AG04449 (cell line): ENCODE results near the gene TESPA1.

Experiments
- CTCF ChIA-PET: fragments of 350-600 bp; formaldehyde crosslinking; extraction: SDS; loops from one replicate; lab custom pipeline; 2021; ENCODE audit warnings: antibody characterized with exemption; lab: Yijun Ruan, JAX
- POLR2A ChIA-PET: fragments of 400-600, 350-600 bp; formaldehyde crosslinking; extraction: SDS; loops from one replicate; lab custom pipeline; 2020; ENCODE audit warnings: antibody characterized with exemption, inconsistent platforms; lab: Yijun Ruan, JAX
- DNase-seq: peaks from one replicate; pipeline ENCODE4 v3.0.0-alpha.2; 2010; ENCODE audit warnings: low read depth, low spot score
- H3K4me3 ChIP-seq: 2 replicates; pipeline ENCODE4 v1.5.1; 2011; ENCODE audit warnings: low read depth, mild to moderate bottlenecking, control low read depth, low read length
- TF ChIP-seq, protein P1 (sequence below): IDR thresholded peaks from one replicate; pipeline ENCODE4 v1.5.1; 2011; ENCODE audit warnings: mild to moderate bottlenecking, moderate library complexity, low read length, control low read depth, inconsistent platforms; ENCODE audit not compliant: insufficient read depth; ENCODE audit errors: missing control alignments

TESPA1 gene

DNA sequence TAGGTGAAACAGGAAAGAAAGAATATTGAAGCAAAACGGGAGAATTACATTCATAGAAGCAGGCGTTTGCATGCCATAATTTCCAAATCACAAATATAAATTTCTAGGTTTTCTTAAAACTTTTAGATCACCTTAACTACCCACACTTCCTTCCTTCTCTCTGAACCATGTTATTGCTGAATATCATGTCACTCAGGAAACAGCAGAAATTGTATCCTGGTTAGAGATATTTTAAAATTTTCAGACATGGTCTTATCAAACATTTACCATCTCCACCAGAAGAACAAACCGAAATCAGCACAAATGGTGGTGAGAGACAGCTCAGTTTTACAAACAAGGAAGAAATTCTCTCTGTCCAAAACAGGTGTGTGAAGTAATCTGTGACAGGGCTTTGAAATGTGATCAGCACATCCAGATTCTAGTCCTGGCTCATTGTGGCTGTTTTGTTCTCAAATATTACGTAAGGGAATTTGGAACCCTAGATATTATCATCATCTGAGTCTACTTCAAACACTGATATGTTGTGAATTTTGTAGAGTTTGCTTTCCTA, 16.3 kb downstream of the TESPA1 start:
- H3K4me3 ChIP-seq, result no peak overlapping the region
- ChIA-PET POLR2A (no interaction called here), CTCF (no interaction called here)
- DNase-seq, result no peak
- TF ChIP-seq, protein P1, sequence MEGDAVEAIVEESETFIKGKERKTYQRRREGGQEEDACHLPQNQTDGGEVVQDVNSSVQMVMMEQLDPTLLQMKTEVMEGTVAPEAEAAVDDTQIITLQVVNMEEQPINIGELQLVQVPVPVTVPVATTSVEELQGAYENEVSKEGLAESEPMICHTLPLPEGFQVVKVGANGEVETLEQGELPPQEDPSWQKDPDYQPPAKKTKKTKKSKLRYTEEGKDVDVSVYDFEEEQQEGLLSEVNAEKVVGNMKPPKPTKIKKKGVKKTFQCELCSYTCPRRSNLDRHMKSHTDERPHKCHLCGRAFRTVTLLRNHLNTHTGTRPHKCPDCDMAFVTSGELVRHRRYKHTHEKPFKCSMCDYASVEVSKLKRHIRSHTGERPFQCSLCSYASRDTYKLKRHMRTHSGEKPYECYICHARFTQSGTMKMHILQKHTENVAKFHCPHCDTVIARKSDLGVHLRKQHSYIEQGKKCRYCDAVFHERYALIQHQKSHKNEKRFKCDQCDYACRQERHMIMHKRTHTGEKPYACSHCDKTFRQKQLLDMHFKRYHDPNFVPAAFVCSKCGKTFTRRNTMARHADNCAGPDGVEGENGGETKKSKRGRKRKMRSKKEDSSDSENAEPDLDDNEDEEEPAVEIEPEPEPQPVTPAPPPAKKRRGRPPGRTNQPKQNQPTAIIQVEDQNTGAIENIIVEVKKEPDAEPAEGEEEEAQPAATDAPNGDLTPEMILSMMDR, result no peak

- H3K4me3 ChIP-seq, result no peak overlapping the region
- TF ChIP-seq, protein P1, result no peak
- no peak for DNase-seq
- ChIA-PET CTCF (no interaction called here), POLR2A (no interaction called here)
Observed at GRCh38 chr12:54967461-54967860, 17.1 kb downstream of the TESPA1 start.

DNA sequence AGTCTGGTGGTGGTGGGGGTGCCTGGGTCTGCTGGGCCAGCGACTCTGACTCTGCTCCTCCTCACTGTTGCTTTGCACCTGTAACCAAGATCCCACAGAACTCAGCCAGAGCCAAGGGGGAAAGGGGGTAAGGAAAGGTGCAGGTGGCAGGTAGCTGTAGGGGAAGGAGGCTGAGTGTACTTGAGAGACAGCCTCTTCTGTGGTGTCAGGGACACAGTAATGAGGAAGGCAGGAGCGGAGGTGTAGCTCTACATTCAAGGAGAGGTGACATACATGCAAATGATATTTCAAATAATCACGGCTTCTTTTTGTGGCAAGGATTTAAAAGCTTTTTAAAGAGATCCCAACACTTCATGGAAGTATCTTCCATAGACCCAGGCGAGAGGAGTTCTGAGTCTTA, 23.4 kb downstream of the TESPA1 start:
- TF ChIP-seq, protein P1, result no peak
- no peak for DNase-seq
- ChIA-PET POLR2A (no interaction called here), CTCF (interaction anchor here (0.6 to 7.1 kb wide), 4 partner anchors 106 to 237 kb away, joined by 3 to 97 read pairs (median 5); no protein-coding TSS in a partner anchor)
- H3K4me3 ChIP-seq, result no peak overlapping the region

GRCh38 chr12:54959291-54960018, 25.1 kb downstream of the TESPA1 start:
- ChIA-PET CTCF (interaction anchor here (0.6 to 7.1 kb wide), 4 partner anchors 10 to 234 kb away, joined by 3 to 97 read pairs (median 4); no protein-coding TSS in a partner anchor), POLR2A (no interaction called here)
- DNase-seq, result no peak
- TF ChIP-seq, protein P1, result no peak
- H3K4me3 ChIP-seq, result no peak overlapping the region

DNA sequence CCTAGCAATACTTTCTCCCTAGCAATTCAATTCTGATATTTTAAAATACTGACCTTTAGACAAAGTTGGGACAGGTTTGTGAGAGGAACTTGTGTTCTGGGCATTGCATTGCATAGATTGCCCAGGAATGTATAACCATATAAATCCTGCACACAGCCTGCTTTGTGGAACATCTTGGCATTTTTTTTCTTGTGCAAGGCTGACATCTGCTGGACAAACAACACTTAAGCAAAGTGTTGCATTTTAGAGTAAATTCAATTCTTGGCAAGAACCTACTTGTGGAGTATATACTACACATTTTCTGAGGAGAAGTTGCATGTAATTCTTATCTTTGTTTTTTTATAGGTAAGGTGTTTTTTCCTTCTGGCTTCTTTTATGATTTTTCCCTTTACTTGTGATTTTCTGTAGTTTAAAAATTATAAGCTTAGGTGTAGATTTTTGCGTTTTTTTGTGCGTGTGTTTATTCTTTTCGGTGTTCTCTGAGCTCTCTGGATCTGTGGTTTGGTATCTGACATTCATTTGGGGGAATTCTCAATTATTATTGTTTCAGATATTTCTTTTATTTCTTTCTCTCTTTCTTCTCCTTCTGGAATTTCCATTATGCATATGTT, 26.4 kb downstream of the TESPA1 start:
- TF ChIP-seq, protein P1, result peak; percentile 36
- CTCF ChIA-PET, result interaction anchor here (0.7 to 7.1 kb wide), 22 partner anchors 8 to 359 kb away, joined by 3 to 97 read pairs (median 4); partner anchors contain the start of gene MUCL1
- DNase-seq, result peak; percentile 31
- POLR2A ChIA-PET, result no interaction called here
- H3K4me3 ChIP-seq, result no peak overlapping the region
